ENCODE results near the gene UNC13D.
"Not testable (repeated sequence)": the region's sequence is repeated elsewhere in the genome, so short reads cannot be mapped to it uniquely, and the experiment has no call there.

The UNC13D gene

DNA sequence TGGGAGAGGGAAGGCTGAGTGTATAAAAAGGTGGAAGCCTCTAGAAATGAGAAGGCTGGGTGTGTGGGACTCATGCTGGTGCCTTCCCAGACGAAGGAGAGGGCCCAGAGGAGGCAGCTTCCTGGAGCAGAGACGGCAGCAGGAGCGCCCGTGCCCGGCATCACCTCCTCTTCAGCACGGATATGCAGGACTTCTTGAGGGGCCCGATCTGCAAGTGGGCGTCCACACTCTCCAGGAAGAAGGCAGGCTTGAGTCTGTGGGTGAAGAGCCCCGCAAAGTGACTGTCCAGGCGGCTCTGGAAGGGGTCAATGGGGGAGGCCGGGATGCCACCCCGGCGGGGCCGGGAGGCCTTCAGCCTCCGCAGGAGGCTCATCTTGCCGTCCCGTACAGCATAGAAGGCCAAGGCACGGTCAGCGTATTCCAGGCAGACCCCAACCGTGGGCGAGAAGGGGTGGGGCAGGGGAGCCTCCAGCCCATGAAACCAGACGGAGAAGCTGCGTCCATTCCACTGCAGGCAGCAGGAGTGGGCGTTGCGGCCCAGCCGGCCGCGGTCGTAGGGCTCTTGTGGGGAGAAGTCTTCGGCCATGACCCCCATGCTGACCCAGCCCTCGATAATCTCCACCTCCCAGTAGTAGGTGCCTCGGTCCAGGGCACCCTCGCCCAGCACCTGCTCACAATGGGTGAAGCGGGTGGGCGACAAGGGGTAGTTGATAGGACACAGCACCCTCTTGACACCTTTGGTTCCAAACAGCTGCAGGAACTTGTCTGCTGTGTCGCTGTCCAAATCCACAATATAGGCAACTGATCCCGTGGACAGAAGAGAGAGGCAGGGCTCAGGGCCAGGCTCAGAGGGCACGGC lies 30.3 kb upstream of the UNC13D start:
- no peak for DNase-seq

DNA sequence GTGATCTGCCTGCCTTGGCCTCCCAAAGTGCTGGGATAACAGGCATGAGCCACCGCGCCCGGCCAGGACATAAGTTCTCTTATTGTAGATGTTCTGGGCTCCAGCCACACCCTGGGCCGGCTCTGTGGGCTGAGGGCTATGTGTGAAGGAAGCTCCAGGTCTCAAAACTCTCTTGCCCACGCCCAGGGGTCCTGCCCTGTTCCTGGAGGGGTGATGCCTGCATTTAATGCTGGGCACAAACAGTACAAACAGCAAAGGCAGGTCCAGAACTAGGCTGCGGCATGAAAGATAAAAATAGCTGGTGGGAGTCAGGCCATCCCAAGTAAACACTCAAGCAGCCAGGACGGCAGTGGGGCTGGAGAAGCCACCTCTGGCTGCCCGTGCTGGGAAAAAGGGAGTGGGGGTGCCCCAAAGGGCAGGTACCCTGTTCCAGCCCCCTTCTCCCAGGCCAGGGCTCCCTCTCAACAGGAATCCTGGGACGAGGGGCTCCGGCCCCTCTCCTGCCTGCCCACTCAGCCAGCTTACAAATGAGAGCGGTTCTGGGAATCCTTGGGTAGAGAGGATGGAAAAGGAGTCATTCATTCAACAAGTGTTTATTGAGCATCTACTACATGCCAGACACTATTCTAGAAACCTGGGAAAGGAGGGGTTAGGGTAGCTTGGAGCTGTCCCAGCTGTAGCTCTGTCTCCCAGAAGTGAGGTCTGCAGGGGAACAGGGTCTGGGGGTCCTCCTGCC lies 29.6 kb upstream of the UNC13D start:
- DNase-seq = no peak

DNA sequence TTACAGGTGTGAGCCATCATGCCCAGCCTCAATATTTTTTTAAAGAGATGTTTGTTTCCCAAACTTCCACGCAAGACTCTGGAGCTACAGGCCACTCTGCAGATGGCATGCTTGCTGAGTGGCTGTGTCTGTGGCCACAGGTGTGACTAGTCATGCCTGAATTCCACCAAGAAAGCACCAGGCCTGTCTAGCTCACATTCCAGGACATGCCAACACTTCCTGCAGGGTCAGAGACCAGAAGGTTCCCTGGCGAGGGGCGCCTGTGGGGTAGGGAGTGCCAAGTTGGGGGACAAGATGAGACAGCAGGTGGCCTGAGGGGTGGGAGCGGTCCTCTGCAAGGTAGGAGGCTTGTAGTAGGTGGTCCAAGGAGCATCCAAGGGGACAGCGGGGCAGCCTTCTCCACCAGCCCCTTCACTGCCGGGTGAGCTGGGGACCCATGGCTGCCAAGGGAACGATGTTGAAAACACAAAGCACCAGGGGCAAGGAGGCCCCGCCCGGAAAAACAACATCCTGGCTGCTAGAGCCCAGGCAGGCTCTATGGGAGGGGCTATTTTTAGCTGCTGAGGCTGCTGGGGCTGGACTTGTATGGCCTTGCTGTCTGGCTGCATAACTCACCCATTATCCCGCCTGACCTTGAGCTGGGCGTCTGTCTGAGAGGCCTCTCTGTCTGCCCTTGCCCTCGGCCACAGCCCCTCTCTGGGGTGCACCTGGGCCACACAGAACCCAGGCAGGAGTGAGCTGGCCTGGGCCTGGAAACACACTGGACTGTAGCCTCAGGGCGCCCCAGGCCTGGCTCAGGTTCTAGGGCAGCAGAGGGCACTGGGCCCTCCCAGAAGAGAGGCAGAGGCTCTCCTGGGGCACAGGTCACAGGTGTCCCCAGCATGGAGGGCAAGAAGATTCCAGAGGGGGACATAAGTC lies 28.5 kb upstream of the UNC13D start:
- no peak for DNase-seq

DNA sequence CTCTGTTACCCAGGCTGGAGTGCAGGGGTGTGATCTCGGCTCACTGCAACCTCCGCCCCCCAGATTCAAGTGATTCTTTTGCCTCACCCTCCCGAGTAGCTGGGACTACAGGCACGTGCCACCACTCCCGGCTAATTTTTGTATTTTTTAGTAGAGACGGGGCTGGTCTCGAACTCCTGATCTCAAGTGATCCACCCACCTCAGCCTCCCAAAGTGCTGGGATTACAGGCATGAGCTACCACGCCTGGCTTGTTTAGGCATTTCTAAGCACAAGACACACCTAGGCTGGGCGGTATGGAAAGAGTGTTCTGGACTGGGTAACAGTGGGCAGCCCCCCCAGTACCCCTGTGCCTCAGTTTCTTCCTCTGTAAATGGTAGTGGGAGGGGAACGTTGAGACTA lies 26.0 kb upstream of the UNC13D start:
- not testable (repeated sequence) for DNase-seq

DNA sequence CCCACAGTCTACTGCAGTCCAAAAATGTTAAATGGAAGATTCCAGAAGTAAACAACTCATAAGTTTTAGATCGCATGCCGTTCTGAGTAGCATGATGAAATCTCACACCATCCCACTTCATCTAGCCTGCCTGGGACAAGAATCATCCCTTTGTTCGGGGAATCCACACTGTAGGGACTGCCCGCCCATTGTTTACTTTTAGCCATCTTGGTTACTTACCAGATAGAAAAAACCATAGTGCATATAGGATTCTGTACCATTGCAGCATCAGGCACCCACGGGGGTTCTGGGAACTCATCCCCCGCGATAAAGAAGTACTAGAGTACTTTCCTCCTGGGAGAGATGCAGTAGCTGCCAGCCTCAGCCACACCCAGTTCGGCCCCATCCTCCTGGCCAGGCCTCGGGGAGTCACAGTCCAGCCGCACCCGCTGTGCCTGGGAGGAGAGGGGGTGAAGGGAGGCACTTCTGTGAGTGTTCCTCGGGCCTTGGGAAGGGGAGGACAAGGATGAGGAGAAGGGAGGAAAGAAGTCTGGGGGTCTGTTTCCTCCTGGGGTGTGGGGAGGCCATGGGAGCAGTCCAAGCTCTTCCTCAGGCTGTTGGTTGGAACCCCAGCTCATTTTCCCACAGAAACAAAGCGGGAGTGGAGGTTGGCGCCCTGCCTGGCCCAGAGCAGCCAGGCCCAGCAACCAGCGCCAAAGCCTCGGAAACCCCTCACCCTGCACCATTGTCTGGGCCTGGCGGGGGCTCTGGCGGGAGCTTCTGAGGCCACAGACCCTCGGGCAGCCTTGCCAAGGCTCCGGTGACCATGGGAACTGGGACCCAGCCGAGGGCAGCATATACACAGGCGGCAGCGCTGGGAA lies 25.3 kb upstream of the UNC13D start:
- DNase-seq = no peak

DNA sequence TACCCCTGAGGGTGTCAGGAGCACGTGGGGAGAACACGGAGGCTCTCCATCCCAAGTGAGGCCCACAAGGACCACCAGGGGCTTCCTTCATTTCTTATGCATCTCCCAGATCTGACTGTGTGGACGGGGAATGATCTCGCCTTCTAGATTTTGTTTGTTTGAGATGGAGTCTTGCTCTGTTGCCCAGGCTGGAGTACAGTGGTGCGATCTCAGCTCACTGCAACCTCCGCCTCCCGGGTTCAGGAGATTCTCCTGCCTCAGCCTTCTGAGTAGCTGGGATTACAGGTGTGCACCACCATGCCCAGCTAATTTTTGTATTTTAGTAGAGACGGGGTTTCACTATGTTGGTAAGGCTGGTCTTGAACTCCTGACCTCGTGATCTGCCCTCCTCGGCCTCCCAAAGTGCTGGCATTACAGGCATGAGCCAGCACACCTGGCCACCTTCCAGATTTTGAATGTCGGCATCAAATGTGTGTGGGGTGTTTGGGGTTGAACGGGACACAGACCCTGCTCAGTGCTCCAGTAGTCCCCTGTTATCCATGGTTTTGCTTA lies 24.6 kb upstream of the UNC13D start:
- not testable (repeated sequence) for DNase-seq

DNA sequence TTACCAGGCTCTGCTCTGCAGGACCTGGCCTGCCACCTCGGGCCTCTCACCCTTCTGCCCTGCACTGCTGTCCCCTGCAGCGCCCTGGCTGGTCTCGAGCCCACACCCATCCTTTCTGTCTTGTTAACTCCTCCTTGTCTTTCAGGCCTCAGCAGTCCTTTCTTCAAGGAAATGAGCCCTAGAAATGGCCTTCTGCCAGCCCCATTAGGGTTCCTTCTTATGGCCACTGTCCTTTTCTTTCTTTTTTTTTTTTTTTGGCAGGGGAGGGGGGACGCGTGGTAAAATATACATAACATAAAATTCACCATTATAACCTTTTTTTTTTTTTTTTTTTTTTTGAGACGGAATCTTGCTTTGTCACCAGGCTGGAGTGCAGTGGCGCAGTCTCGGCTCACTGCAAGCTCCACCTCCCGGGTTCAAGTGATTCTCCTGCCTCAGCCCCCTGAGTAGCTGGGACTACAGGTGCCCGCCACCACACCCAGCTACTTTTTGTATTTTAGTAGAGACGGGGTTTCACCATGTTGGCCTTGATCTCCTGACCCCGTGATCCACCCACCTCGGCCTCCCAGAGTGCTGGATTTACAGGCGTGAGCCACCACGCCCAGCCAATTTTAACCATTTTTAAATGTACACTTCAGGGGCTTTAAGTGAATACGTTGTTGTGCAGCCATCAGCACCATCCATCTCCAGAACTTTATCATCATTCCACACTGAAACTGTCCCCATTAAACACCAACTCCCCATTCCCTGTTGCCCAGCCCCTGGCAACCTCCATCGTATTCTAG lies 21.4 kb upstream of the UNC13D start:
- DNase-seq = not testable (repeated sequence)

DNA sequence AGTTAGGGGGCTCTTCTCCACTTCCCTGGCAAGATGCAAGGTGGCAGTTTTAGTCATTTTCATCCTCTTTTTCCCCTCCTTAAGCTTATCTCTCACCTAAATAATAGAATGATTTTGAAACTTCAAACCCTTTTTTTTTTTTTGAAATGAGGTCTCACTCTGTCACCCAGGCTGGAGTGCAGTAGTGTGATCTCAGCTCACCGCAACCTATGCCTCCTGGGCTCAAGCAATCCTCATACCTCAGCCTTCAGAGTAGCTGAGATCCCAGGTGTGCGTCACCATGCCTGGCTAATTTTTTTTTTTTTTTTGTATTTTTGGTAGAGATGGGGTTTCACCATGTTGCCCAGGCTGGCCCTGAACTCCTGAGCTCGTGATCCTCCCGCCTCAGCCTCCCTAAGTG lies 20.7 kb upstream of the UNC13D start:
- not testable (repeated sequence) for DNase-seq

DNA sequence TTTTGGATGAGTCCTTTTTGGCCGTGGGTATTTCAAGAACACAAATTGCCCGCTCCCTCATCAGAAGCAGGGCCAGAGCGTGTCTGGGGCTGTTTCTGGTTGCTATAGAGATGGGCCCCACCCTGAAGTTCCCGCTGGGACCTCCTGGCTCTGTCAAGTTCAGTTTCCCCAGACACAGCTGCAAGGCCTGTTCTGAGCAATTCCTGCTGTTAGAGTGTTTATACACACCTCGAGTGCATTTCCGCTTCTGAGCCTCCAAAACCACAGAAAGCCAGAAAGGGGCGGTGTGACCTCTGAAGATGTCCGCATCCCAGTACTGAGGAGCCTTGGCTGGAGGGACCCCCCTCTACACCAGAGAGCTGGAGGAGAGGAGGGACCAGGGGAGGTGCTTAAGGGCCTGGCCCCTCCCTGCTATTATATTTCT lies 20.3 kb upstream of the UNC13D start:
- no peak for DNase-seq

DNA sequence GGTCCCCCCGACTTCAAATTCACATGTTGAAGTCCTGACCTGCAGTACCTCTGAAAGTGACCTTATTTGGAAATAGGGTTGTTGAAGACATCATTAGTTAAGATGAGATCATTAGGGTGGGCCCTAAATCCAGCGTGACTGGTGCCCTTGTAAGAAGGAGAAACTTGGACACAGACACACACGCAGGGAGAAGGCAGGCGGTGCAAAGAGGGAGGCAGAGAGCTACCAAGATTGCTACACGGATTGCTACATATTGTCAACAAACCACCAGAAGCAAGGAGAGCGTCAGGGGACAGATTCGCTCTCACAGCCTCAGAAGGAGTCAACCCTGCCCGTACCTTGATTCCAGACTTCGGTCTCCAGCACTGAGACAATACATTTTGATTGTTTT lies 17.7 kb upstream of the UNC13D start:
- no peak for DNase-seq

DNA sequence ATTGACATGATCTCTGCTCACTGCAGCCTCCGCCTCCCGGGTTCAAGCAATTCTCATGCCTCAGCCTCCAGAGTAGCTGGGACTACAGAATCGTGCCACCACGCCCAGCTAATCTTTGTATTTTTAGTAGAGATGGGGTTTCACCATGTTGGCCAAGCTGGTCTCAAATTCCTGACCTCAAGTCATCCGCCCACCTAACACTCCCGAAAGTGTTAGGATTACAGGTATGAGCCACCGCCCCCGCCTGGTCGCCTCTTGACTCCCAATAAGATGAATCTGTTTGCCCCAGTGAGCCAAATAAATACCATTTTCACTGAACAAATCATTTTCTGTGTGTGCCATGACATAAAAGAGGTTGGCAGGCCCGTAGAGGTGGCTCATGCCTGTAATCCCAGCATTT lies 15.2 kb upstream of the UNC13D start:
- not testable (repeated sequence) for DNase-seq

DNA sequence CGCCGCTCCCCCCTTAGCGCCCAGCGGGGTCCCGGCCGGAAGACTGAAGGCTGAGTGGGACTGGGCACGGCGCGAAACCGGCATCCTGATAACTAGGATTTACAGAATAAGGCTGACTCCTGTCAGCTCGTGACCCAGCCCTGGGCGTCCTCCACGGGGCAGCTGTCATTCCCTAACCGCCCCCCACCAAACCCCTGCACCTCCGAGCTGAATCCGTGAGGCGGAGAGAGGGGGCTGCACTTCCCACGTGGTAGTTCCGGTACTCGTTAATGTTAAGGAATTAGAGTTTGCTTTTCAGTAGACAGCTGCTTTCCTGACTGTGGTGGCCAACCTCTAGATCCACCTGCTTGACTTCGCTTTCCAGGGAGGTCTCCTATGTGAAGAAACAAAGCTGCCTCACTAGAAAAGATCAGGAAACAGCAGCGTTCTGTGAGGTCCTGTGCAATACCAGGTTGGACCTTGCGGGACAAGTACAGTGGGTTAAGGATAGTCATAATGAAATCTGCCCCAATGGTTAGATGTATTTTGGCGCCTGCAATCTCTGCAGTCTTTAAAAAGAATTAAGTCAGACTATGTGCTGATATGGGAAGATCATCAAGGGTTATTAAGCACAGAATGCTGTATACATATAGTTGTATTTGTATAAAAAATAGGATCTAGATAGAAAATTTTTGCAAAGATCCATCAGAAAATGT lies 12.0 kb upstream of the UNC13D start:
- DNase-seq = no peak

DNA sequence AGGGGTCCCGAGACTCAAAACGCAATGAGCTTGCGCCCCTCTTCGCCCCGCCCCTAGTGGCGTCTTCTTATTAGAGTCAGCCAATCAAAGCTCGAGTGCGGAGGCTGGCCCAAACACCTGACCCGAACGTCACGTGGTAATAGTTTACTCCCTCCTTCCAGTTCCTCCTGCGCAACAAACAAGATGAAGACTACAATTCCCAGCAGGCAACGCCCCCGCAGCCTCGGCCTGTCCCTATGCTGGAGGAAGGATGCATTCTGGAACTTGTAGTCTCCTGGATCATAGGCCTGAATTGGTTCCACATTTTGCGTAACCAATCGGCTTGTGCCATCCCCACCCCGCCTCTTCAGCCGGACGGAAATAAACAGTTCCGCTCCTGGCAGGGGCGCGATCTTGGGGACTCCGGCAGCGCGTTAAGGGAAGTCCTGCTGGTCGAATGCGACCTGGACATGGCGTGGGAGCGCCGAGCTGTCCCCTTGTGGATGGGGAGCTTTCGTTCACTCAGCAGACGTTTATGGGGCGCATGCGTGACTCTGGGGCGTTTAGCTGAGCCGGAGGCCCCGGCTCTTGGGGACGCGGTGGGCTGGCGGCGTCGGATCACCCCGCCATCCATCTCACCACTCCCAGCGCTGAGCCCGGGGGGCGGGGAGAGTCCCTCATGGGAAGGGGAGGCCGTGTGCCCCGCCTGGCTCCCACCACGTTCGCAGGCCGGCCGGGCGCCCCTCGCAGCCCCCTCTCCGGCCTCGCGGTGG lies 11.3 kb upstream of the UNC13D start, which contains the start of gene WBP2:
TSS of gene WBP2 (minus strand) at position 26 of the 752 bp plus-strand sequence. CDS start 38 bp downstream, outside the sequence.
- peak; percentile 99 for DNase-seq

DNA sequence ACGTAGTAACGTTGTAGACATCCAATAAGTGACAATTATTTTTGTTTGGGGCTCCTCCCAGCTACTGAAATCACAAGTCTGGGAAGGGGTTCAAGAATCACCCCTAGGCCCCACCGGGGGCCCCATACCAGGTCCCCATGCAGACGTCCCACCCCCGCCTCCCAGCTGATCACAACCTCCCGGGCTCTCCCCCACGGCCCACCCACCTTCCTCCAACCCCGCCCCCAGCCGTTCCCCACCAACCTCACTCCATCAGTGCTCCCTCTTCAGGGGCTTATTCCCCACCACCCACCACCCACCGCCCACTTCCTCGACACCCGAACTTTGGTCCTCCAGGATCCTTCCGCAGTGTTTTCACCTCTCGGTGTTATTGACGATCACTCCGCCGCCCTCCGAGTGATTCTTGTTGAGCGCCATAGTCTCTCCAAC lies 10.7 kb upstream of the UNC13D start:
- DNase-seq = no peak

DNA sequence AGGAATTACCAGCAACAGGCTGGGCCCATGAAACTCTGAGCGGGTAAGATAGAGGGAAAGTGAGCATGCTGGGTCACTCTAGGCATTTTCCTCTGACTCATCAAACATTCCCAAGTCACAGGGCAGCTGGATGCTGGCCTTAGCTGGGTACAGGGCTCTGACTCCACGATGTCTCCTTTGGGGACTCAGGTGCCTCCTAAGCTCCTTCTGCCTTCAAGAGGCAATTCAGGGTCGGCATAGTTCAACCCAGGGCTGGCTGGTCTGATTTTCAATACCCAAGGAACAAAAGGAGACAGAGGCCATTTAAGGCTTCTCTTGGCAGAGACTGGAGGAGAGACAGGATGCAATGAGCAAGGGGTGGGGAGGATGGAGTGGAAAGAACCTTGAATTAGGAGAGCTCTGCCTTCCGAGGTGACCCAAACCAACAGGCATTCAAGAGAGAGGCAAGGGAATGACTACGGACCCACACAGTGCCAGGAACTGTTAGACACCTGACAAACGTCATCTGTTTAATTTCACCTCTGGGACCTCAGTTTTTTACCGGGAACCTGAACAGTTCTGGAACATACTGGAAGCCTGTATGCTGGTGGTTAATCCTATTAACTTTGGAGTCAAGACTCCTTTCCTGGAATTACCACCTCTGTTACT lies 10.0 kb upstream of the UNC13D start:
- no peak for DNase-seq

DNA sequence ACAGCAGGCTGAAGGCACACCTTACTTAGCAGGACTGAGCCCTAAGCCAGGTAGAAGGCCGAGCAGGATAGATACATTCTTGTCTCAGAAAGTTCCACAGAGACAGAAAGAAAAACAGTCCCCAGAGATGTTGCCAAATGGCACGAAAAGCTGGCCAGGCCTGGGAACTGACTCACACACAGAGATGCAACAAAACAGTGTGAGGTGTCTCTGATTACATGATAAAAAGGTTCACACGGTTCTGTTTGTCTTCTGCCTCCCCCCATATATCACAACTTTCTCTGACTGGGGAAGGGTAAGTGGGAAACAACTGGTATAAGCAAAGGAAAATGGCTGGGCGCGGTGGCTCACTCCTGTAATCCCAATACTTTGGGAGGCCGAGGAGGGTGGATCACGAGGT lies 9.2 kb upstream of the UNC13D start:
- no peak for DNase-seq

DNA sequence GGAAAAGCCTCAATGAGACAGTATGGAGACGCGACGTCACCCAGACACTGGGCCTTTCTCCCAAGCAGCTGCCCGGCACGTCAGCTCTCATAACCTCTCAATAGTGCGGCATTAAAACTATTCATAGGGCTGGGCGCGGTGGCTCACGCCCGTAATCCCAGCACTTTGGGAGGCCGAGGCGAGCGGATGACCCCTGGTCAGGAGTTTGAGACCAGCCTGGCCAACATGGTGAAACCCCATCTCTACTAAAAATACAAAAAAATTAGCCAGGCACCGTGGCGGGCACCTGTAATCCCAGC lies 7.4 kb upstream of the UNC13D start:
- DNase-seq = not testable (repeated sequence)

DNA sequence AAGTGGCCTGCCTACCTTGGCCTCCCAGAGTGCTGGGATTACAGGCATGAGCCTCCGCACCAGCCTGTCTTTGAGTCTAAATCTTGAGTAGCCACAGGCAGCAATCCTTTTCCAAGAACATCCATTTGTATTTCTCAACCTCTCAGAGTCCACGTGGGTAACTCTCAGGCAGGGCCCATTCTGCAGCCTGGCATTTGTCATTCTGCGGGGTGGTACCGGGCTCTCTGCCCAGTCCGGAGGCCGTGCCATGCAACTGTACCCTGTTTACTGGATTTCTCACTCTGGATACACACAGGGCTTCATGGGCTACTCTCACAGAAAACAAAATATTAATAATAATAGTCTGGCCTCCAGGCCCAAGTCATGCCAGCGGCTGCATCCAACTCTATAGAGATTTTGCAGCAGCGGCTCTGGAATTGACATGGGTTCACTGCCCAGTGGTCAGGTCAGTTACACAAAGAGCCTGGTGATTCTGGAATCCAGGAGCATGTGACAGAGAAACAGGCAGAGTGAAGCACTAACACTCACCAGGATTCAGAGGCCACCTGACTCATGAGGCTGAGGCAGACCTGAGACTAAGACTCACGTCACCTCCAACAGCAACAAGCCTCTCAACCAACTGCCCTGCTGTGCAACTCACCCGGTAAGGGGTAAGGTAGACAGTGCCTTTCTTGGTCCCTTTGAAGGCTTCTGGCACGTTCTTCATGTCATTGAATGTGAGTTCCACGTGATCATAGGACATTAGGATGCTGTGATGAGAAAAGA lies 6.9 kb upstream of the UNC13D start:
- no peak for DNase-seq

All from NCI-H526 treated with DMSO at 0.1 percent for 48 hours (cell line).